K562 (cell line): ENCODE data around the gene FXYD1. TPM values are rescaled to one million over a fixed set of nuclear protein-coding genes. Genes with fewer than 3 reads are reported as not detected.

Experiments
- ATAC-seq: fragments of 200-7000 bp; cut with Tn5 transposase; 3 replicates; pipeline ENCODE4 v1.9.1; 2020; ENCODE audit warnings: moderate library complexity
- BruUV-seq: library from RNA; stranded (reverse); fragments of 400-500 nt; replicated peaks from 2 replicates; lab custom pipeline; 2021; lab: Mats Ljungman, UMichigan
- CTCF ChIA-PET: fragments of 300-600 bp; formaldehyde crosslinking; extraction: SDS; loops from one replicate; lab custom pipeline; 2021; ENCODE audit warnings: low intra/inter-chr PET ratio; lab: Yijun Ruan, JAX
- POLR2A ChIA-PET: fragments of 300-600, 350-650 bp; sonication (Branson Sonifier 250); formaldehyde crosslinking; extraction: SDS; loops from one replicate; lab custom pipeline; 2021; ENCODE audit warnings: antibody characterized with exemption, inconsistent platforms; lab: Yijun Ruan, JAX
- DNase-seq, 4 experiments: peaks; one replicate each; pipeline versions ENCODE4 v3.0.0 to v3.0.0-alpha.2; 2011 to 2018; ENCODE audit warnings: low spot score in 3 of 4, mixed read lengths in 3 of 4; ENCODE audit errors: extremely low read depth in 1 of 4
- FAIRE-seq: peaks from 2 replicates; lab custom pipeline; 2011; peaks lifted over from hg19 to GRCh38; lab: Jason Lieb, UNC
- H2AFZ ChIP-seq: 2 replicates; pipeline ENCODE4 v1.6.0; 2011; ENCODE audit warnings: low read depth, low read length, control low read depth, inconsistent platforms
- H3K27ac ChIP-seq: fragments of 200-600 bp; 3 replicates; pipeline ENCODE4 v1.8.0; 2011; ENCODE audit warnings: low read depth, mild to moderate bottlenecking, control low read depth, inconsistent platforms, low read length, moderate library complexity, mixed read lengths; ENCODE audit errors: extremely low read depth
- H3K27me3 ChIP-seq, 2 experiments: fragments of 300-600 bp in 1 of 2; 2 replicates in 1 of 2; 3 replicates in 1 of 2; pipeline versions ENCODE4 v1.6.0 to v1.8.0; 2011; ENCODE audit warnings: inconsistent platforms in 2 of 2, low read length in 2 of 2, mild to moderate bottlenecking in 1 of 2, mixed read lengths in 1 of 2, moderate library complexity in 1 of 2; ENCODE audit not compliant: control insufficient read depth in 2 of 2, insufficient read depth in 2 of 2
- H3K36me3 ChIP-seq: fragments of 300-600 bp; 3 replicates; pipeline ENCODE4 v1.8.0; 2011; ENCODE audit warnings: mild to moderate bottlenecking, low read length, inconsistent platforms; ENCODE audit not compliant: control insufficient read depth, insufficient read depth
- H3K4me1 ChIP-seq, 2 experiments: fragments of 200-600 bp in 1 of 2; replicated peaks in 1 of 2; 2 replicates in 1 of 2; 3 replicates in 1 of 2; pipeline versions ENCODE4 v1.5.1 to v1.8.0; 2011; ENCODE audit warnings: inconsistent platforms in 2 of 2, low read length in 2 of 2, mild to moderate bottlenecking in 1 of 2, mixed read lengths in 1 of 2, moderate library complexity in 1 of 2; ENCODE audit not compliant: control insufficient read depth in 2 of 2, insufficient read depth in 2 of 2
- H3K4me2 ChIP-seq: 2 replicates; pipeline ENCODE4 v1.6.1; 2011; ENCODE audit warnings: low read length, control low read depth, inconsistent platforms, mixed read lengths; ENCODE audit not compliant: insufficient read depth
- H3K4me3 ChIP-seq: fragments of 200-600 bp; sonication (generic), shearing (Covaris generic); 2 replicates; pipeline ENCODE4 v1.5.1; 2016; ENCODE audit warnings: control low read depth, inconsistent platforms
- H3K79me2 ChIP-seq: fragments of 200-600 bp; 3 replicates; pipeline ENCODE4 v1.8.0; 2011; ENCODE audit warnings: low read length, inconsistent platforms; ENCODE audit not compliant: control insufficient read depth, insufficient read depth
- H3K9ac ChIP-seq, 2 experiments: 2 replicates each; pipeline versions ENCODE4 v1.6.0 to v1.6.1; 2011; ENCODE audit warnings: low read depth in 2 of 2, low read length in 2 of 2, control low read depth in 1 of 2, inconsistent platforms in 1 of 2, mild to moderate bottlenecking in 1 of 2, mixed read lengths in 1 of 2; ENCODE audit not compliant: insufficient read depth in 1 of 2
- H3K9me1 ChIP-seq: one replicate; pipeline ENCODE4 v1.6.0; 2011; ENCODE audit warnings: inconsistent platforms, mild to moderate bottlenecking, low read length, moderate library complexity; ENCODE audit not compliant: control insufficient read depth, insufficient read depth
- H3K9me3 ChIP-seq: replicated peaks from 2 replicates; pipeline ENCODE4 v1.5.1; 2011; ENCODE audit warnings: low read depth, low read length, inconsistent platforms; ENCODE audit not compliant: control insufficient read depth, insufficient read depth
- H4K20me1 ChIP-seq: replicated peaks from 2 replicates; pipeline ENCODE4 v1.6.1; 2011; ENCODE audit warnings: low read length, inconsistent platforms, mixed read lengths; ENCODE audit not compliant: control insufficient read depth, insufficient read depth
- ETV5 ChIP-seq: sonication (generic); formaldehyde crosslinking; IDR thresholded peaks from 2 replicates; pipeline ENCODE4 v1.4.0; 2020; ENCODE audit warnings: low read depth, mild to moderate bottlenecking, missing genetic modification reagents
- NFIC ChIP-seq: fragments of 450-650 bp; IDR thresholded peaks from 2 replicates; pipeline ENCODE4 v1.6.1; 2017; ENCODE audit warnings: mild to moderate bottlenecking, inconsistent platforms
- ZNF561 ChIP-seq: fragments of 450-650 bp; formaldehyde crosslinking; conservative IDR thresholded peaks from 2 replicates; pipeline ENCODE4 v1.4.0; 2020; ENCODE audit warnings: mild to moderate bottlenecking, moderate library complexity
- WGBS: fragments of 100-300 bp; shearing (Covaris generic); methylation state at CpG from one replicate; pipeline ENCODE4 v1.1.6; 2016; ENCODE audit warnings: low coverage, mixed read lengths; ENCODE audit not compliant: insufficient coverage; ENCODE audit errors: missing lambda C conversion rate; 5-methylcytosine and 5-hydroxymethylcytosine counted together
- in situ Hi-C: fragments of 300-500 bp; cut with MboI; formaldehyde crosslinking; loops from 4 replicates; pipeline ENCODE4 v1.15.0; 2018; ENCODE audit warnings: inconsistent platforms, mixed read lengths
- intact Hi-C: fragments of 100-400 bp; cut with micrococcal nuclease; formaldehyde crosslinking; loops from 2 replicates; pipeline ENCODE4 v1.14.2; 2022
- polyA plus RNA-seq, 8 experiments: library from polyadenylated mRNA; depleted of rRNA in 4 of 8; stranded (reverse) in 5 of 8; unstranded in 3 of 8; fragments of >200 nt; fragmentation: Nextera tagmentation in 2 of 8; fragmentation: Illumina TruSeq in 1 of 8; extraction: Ambion mirVana in 2 of 8; extraction: Trizol in 1 of 8; gene quantifications; 2 replicates each; pipeline versions ENCODE4 v1.2.1 to v1.2.3, GENCODE V29; 2011 to 2014; ENCODE audit warnings: inconsistent platforms in 1 of 8, missing spikeins in 1 of 8
- total RNA-seq, 7 experiments: library from RNA; depleted of rRNA in 6 of 7; stranded (reverse); fragments of >200 nt in 6 of 7; fragmentation: Illumina TruSeq in 2 of 7; extraction: Trizol in 2 of 7; gene quantifications; 2 replicates each; pipeline versions ENCODE4 v1.2.1 to v1.2.3, GENCODE V29; 2011 to 2021; ENCODE audit warnings: low replicate concordance in 1 of 7
- TF ChIP-seq, protein P1 (sequence below): fragments of 450-650 bp; IDR thresholded peaks from 2 replicates; pipeline ENCODE4 v1.6.1; 2018; ENCODE audit not compliant: partially characterized antibody

The FXYD1 gene
- total and polyA plus RNA-seq, 9 of the 15 experiments (the other 6 are each of a cell fraction or from before 2014, with no cell fraction given): 0.40 to 3.2 (median 1.8) TPM; not detected in 3

DNA sequence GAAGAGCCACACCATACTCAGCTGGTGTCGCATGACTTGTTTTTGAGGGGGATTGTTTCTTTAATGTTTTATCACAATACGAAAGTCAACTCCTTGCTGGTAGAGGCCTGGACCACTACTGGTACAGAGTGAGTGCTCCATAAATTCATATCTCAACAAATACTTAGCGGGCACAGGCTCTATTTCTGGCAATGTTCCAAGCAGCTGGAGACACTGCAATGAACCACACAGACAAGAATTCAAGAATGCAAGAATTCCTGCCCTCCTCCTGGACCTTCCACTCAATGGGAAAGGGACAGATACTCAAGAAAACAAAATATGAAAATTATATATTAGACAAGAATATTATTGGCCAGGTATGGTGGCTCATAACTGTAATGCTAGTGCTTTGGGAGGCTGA is 10.8 kb downstream of the FXYD1 start:
- no peak for FAIRE-seq
- CTCF ChIA-PET: no interaction called here
- no TSS peak for BruUV-seq

DNA sequence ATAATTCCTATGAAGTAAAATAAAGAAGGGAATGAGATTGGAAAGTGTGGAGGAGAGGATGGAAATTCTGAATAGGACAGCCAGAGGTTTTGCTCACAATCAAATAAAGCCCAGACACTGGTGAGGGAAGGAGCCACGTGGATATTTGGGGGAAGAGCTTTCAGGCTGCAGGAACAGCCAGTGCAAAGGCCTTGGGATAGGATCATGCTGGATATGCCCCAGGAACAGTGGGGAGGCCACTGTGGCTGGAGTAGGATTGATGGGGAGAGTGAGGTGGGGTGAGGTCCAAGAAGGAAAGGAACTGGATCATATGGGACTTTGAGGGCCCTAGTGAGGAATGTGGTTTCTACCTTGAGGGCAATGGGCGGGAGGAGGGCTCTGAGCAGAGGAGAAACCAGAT is 11.8 kb downstream of the FXYD1 start:
- TF ChIP-seq ETV5 (CRISPR knock-in tag): no peak
- TF ChIP-seq, protein P1, sequence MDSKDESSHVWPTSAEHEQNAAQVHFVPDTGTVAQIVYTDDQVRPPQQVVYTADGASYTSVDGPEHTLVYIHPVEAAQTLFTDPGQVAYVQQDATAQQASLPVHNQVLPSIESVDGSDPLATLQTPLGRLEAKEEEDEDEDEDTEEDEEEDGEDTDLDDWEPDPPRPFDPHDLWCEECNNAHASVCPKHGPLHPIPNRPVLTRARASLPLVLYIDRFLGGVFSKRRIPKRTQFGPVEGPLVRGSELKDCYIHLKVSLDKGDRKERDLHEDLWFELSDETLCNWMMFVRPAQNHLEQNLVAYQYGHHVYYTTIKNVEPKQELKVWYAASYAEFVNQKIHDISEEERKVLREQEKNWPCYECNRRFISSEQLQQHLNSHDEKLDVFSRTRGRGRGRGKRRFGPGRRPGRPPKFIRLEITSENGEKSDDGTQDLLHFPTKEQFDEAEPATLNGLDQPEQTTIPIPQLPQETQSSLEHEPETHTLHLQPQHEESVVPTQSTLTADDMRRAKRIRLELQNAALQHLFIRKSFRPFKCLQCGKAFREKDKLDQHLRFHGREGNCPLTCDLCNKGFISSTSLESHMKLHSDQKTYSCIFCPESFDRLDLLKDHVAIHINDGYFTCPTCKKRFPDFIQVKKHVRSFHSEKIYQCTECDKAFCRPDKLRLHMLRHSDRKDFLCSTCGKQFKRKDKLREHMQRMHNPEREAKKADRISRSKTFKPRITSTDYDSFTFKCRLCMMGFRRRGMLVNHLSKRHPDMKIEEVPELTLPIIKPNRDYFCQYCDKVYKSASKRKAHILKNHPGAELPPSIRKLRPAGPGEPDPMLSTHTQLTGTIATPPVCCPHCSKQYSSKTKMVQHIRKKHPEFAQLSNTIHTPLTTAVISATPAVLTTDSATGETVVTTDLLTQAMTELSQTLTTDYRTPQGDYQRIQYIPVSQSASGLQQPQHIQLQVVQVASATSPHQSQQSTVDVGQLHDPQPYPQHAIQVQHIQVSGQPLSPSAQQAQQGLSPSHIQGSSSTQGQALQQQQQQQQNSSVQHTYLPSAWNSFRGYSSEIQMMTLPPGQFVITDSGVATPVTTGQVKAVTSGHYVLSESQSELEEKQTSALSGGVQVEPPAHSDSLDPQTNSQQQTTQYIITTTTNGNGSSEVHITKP: peak; percentile 71
- WGBS: 57% methylated on average over 2 of the region's 2 CpGs
- FAIRE-seq: no peak

More for the DNA sequence above, 10.8 kb downstream of the FXYD1 start:
- no peak overlapping the region for H3K4me2 ChIP-seq
- no peak overlapping the region for H2AFZ ChIP-seq
- WGBS: 84% methylated on average over 3 of the region's 3 CpGs
- POLR2A ChIA-PET: interaction anchor here (1.1 to 1.2 kb wide), 2 partner anchors 9 to 115 kb away, joined by 4 read pairs; no protein-coding TSS in a partner anchor
- H3K9me3 ChIP-seq: no peaks in the 10 kb centered on the region
- in situ Hi-C loops: no loop called here
- H3K27me3 ChIP-seq: no peaks in the 10 kb centered on the region
- H3K4me1 ChIP-seq: peaks cover 5 to 26% of the 10 kb centered on the region in 2 experiments; a peak in 4 of 5 replicates
- DNase-seq: no peak
- TF ChIP-seq NFIC (peak; percentile 78), ZNF561 (CRISPR knock-in tag) (no peak)
- ATAC-seq: no peak
- H3K9ac ChIP-seq: no peak overlapping the region
- H3K79me2 ChIP-seq: peaks cover 13% of the 10 kb centered on the region
- H3K27ac ChIP-seq: no peak overlapping the region
- peaks cover 8% of the 10 kb centered on the region; the same call in 2 of the 3 replicates for H3K36me3 ChIP-seq
- no peaks in the 10 kb centered on the region for H3K9me1 ChIP-seq
- intact Hi-C loops: no loop called here
- peaks cover 8% of the 10 kb centered on the region for H4K20me1 ChIP-seq
- no peak overlapping the region for H3K4me3 ChIP-seq

More for the DNA sequence above, 11.8 kb downstream of the FXYD1 start:
- ChIA-PET POLR2A (interaction anchor here (1.5 kb wide), 1 partner anchor 9 kb away, joined by 7 read pairs; no protein-coding TSS in a partner anchor), CTCF (no interaction called here)
- intact Hi-C loops (loop anchor here (5.0 kb wide), 2 partner anchors 57 to 97 kb away; partner anchors contain the start of gene LSR), in situ Hi-C loops (no loop called here)
- Histone ChIP-seq H3K4me1 (peaks cover 5 to 27% of the 10 kb centered on the region in 2 experiments; a peak in 4 of 5 replicates), H3K9ac (no peak overlapping the region), H3K79me2 (peaks cover 23% of the 10 kb centered on the region), H3K27ac (no peak overlapping the region), H2AFZ (no peak overlapping the region), H3K4me2 (no peak overlapping the region), H3K9me3 (no peaks in the 10 kb centered on the region), H3K36me3 (peaks cover 9% of the 10 kb centered on the region; the same call in 2 of the 3 replicates), H4K20me1 (no peaks in the 10 kb centered on the region), H3K27me3 (no peaks in the 10 kb centered on the region), H3K4me3 (no peak overlapping the region), H3K9me1 (no peaks in the 10 kb centered on the region)
- BruUV-seq: no TSS peak
- ATAC-seq (no peak), DNase-seq (no peak)
